ENCODE data around the gene GNE. TPM values are rescaled to one million over a fixed set of nuclear protein-coding genes. Genes with fewer than 3 reads are reported as not detected.

The GNE gene
- total and polyA plus RNA-seq, 2 of the 13 experiments (the other 11 are each of a cell fraction or from before 2014, with no cell fraction given) = 16.1 to 24.1 TPM

- TF ChIP-seq ZNF124 (CRISPR knock-in tag; IDR thresholded peaks at IDR 0.05) (no peak), IRX3 (CRISPR knock-in tag; IDR thresholded peaks at IDR 0.05; ENCODE audit: borderline replicate concordance, low read depth) (no peak), ZNF33A (CRISPR knock-in tag; IDR thresholded peaks at IDR 0.05; ENCODE audit: borderline replicate concordance) (no peak), HES4 (CRISPR knock-in tag; IDR thresholded peaks at IDR 0.05; ENCODE audit: borderline replicate concordance) (no peak), GFI1 (CRISPR knock-in tag; IDR thresholded peaks at IDR 0.05; ENCODE audit: borderline replicate concordance) (no peak; the same call in 1 of the 2 replicates), GPN1 (CRISPR knock-in tag; IDR thresholded peaks at IDR 0.05; ENCODE audit: borderline replicate concordance) (no peak), ZNF430 (CRISPR knock-in tag; IDR thresholded peaks at IDR 0.05) (no peak), ZNF646 (CRISPR knock-in tag; IDR thresholded peaks at IDR 0.05) (no peak), ATF5 (CRISPR knock-in tag; IDR thresholded peaks at IDR 0.05; ENCODE audit: low read depth) (no peak), ZNF572 (CRISPR knock-in tag; IDR thresholded peaks at IDR 0.05) (no peak), ZSCAN30 (CRISPR knock-in tag; IDR thresholded peaks at IDR 0.05) (no peak), MYNN (CRISPR knock-in tag; IDR thresholded peaks at IDR 0.05; ENCODE audit: low read depth) (no peak), ZSCAN12 (CRISPR knock-in tag; IDR thresholded peaks at IDR 0.05) (no peak), ZBTB8A (CRISPR knock-in tag; IDR thresholded peaks at IDR 0.05; ENCODE audit: borderline replicate concordance, low read depth) (no peak), KLF13 (CRISPR knock-in tag; IDR thresholded peaks at IDR 0.05) (no peak), FOXA3 (CRISPR knock-in tag; IDR thresholded peaks at IDR 0.05) (no peak), ZNF850 (CRISPR knock-in tag; conservative IDR thresholded peaks at IDR 0.05) (no peak), NCOR1 (IDR thresholded peaks at IDR 0.05; ENCODE audit: borderline replicate concordance, low read length) (no peak), HNRNPK (IDR thresholded peaks at IDR 0.05; ENCODE audit: low read depth, low read length, poor library complexity, severe bottlenecking) (no peak), RBFOX2 (IDR thresholded peaks at IDR 0.05; ENCODE audit: low read depth, low read length) (no peak), ZNF775 (CRISPR knock-in tag; IDR thresholded peaks at IDR 0.05; ENCODE audit: borderline replicate concordance) (no peak), FOXJ3 (CRISPR knock-in tag; IDR thresholded peaks at IDR 0.05; ENCODE audit: borderline replicate concordance) (no peak), HHEX (CRISPR knock-in tag; IDR thresholded peaks at IDR 0.05) (no peak)
Measured at GRCh38 chr9:36166168-36166927, 91.9 kb downstream of the GNE start (continued).
